22Rv1 (cell line): ENCODE results near the gene KAZN.

Experiments
- CTCF ChIP-seq: fragments of 450-650 bp; IDR thresholded peaks from 2 replicates; pipeline ENCODE4 v1.5.1; 2017; ENCODE audit warnings: mild to moderate bottlenecking
- ZFX ChIP-seq: fragments of 450-650 bp; IDR thresholded peaks from 2 replicates; pipeline ENCODE4 v1.6.1; 2017; ENCODE audit warnings: antibody characterized with exemption, borderline replicate concordance

DNA sequence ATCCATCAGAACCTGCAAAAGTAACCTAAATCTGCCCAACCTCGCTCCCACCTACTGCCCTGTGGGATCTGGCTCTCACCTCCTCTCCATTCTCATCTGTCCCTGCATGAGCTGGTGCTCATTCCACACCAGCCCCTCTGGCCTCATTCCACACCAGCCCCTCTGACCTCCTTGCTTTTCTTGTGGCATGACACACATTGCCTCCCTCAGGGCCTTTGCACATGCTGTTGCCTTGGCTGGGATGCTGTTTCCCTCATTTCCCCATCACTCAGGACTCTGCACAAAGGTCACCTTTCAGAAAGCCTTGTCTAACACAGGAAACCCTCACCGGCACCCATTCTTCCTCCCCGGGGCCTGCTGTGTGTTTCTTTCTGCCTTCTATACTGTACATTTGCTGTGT lies 197.1 kb downstream of the KAZN start:
- TF ChIP-seq CTCF: no peak
- no peak for TF ChIP-seq ZFX
